GM23248 (cell line): ENCODE data around the gene CCDC51. TPM values are rescaled to one million over a fixed set of nuclear protein-coding genes. Genes with fewer than 3 reads are reported as not detected.

Experiments used
- DNase-seq: peaks from one replicate; pipeline ENCODE4 v3.0.0-alpha.2; 2015
- H2AFZ ChIP-seq: fragments of 200-600 bp; sonication (generic); 2 replicates; pipeline ENCODE4 v1.6.1; 2016; ENCODE audit warnings: antibody characterized with exemption
- H3F3A ChIP-seq: fragments of 200-600 bp; sonication (generic); 2 replicates; pipeline ENCODE4 v1.6.1; 2016; ENCODE audit warnings: mild to moderate bottlenecking, antibody characterized with exemption, mixed run types; ENCODE audit not compliant: insufficient read depth
- H3K27ac ChIP-seq: fragments of 200-600 bp; sonication (generic); 2 replicates; pipeline ENCODE4 v1.5.1; 2016; ENCODE audit warnings: mild to moderate bottlenecking
- H3K27me3 ChIP-seq: fragments of 200-600 bp; sonication (generic); replicated peaks from 2 replicates; pipeline ENCODE4 v1.6.1; 2016; ENCODE audit warnings: mild to moderate bottlenecking; ENCODE audit not compliant: insufficient read depth
- H3K36me3 ChIP-seq: fragments of 200-600 bp; sonication (generic); 2 replicates; pipeline ENCODE4 v1.6.1; 2016; ENCODE audit warnings: low read depth, mild to moderate bottlenecking
- H3K4me1 ChIP-seq: fragments of 200-600 bp; sonication (generic); 2 replicates; pipeline ENCODE4 v1.6.1; 2016; ENCODE audit warnings: mild to moderate bottlenecking; ENCODE audit not compliant: insufficient read depth
- H3K4me2 ChIP-seq: fragments of 200-600 bp; sonication (generic); one replicate; pipeline ENCODE4 v1.6.1; 2016; ENCODE audit warnings: mild to moderate bottlenecking; ENCODE audit not compliant: unreplicated experiment
- H3K4me3 ChIP-seq: fragments of 200-600 bp; sonication (generic); 2 replicates; pipeline ENCODE4 v1.5.1; 2016; ENCODE audit warnings: mild to moderate bottlenecking
- H3K79me2 ChIP-seq: fragments of 200-600 bp; sonication (generic); 2 replicates; pipeline ENCODE4 v1.6.1; 2016; ENCODE audit warnings: mild to moderate bottlenecking; ENCODE audit not compliant: insufficient read depth
- H3K9ac ChIP-seq: fragments of 200-600 bp; sonication (generic); 2 replicates; pipeline ENCODE4 v1.6.1; 2016; ENCODE audit warnings: mild to moderate bottlenecking
- H3K9me2 ChIP-seq: fragments of 200-600 bp; sonication (generic); 2 replicates; pipeline ENCODE4 v1.6.1; 2016; ENCODE audit warnings: mixed run types, mild to moderate bottlenecking, moderate library complexity; ENCODE audit not compliant: insufficient read depth
- H3K9me3 ChIP-seq: fragments of 200-600 bp; sonication (generic); one replicate; pipeline ENCODE4 v1.6.1; 2017; ENCODE audit warnings: low read depth
- H4K20me1 ChIP-seq: fragments of 200-600 bp; sonication (generic); 2 replicates; pipeline ENCODE4 v1.6.0; 2016; ENCODE audit not compliant: insufficient read depth
- EZH2 ChIP-seq: fragments of 200-600 bp; sonication (generic); IDR thresholded peaks from 2 replicates; pipeline ENCODE4 v1.6.1; 2018; ENCODE audit warnings: antibody characterized with exemption, mild to moderate bottlenecking; ENCODE audit not compliant: insufficient read depth, poor library complexity, severe bottlenecking
- EZH2phosphoT487 ChIP-seq: fragments of 200-600 bp; sonication (generic); IDR thresholded peaks from 2 replicates; pipeline ENCODE4 v1.6.1; 2018; ENCODE audit warnings: antibody characterized with exemption, moderate library complexity, mild to moderate bottlenecking, low read depth; ENCODE audit not compliant: insufficient read depth
- WGBS, 2 experiments: methylation state at CpG; one replicate each; pipeline ENCODE4 v1.1.6; 2015 to 2017; ENCODE audit warnings: low lambda C conversion rate in 2 of 2, low coverage in 1 of 2; ENCODE audit errors: missing lambda C conversion rate in 2 of 2; 5-methylcytosine and 5-hydroxymethylcytosine counted together
- in situ Hi-C: fragments of 300-500 bp; cut with MboI; formaldehyde crosslinking; loops from 2 replicates; pipeline ENCODE4 v1.15.0; 2020
- polyA plus RNA-seq: library from polyadenylated mRNA; unstranded; fragments of >200 nt; fragmentation: Nextera tagmentation; extraction: Ambion mirVana; gene quantifications from 2 replicates; pipeline ENCODE4 v1.2.1, GENCODE V29; 2016
- total RNA-seq: library from RNA; depleted of rRNA; stranded (reverse); fragments of >200 nt; shearing (Covaris generic); gene quantifications from 2 replicates; pipeline ENCODE4 v1.2.3, GENCODE V29; 2014

The CCDC51 gene
- total and polyA plus RNA-seq, 2 experiments from 2014 or later = 10.1 to 14.0 TPM

GRCh38 chr3:48423241-48423882 is 16.6 kb downstream of the CCDC51 start:
- no peak overlapping the region for H3K4me3 ChIP-seq

GRCh38 chr3:48422681-48423080 is 17.2 kb downstream of the CCDC51 start:
- in situ Hi-C loops = no loop called here
- Histone ChIP-seq H3K27ac (no peak overlapping the region), H3K79me2 (no peaks in the 10 kb centered on the region), H2AFZ (no peak overlapping the region), H3F3A (no peaks in the 10 kb centered on the region), H3K9me3 (no peaks in the 10 kb centered on the region), H3K4me3 (no peak overlapping the region), H3K27me3 (no peaks in the 10 kb centered on the region), H3K9me2 (no peaks in the 10 kb centered on the region), H3K9ac (no peak overlapping the region), H3K4me2 (no peak overlapping the region), H3K36me3 (no peaks in the 10 kb centered on the region), H3K4me1 (no peaks in the 10 kb centered on the region), H4K20me1 (no peaks in the 10 kb centered on the region)
- TF ChIP-seq EZH2 (no peak), EZH2phosphoT487 (no peak)
- no peak for DNase-seq
- 89 to 91% methylated on average over 7 to 8 of the region's 8 CpGs for WGBS, 2 experiments

More at GRCh38 chr3:48423241-48423882, 16.6 kb downstream of the CCDC51 start:
- TF ChIP-seq EZH2phosphoT487 (no peak), EZH2 (no peak)
- Histone ChIP-seq H3K9me3 (no peaks in the 10 kb centered on the region), H3K4me2 (no peak overlapping the region), H4K20me1 (no peaks in the 10 kb centered on the region), H3K27ac (no peak overlapping the region), H2AFZ (no peak overlapping the region), H3K4me1 (peaks cover 3% of the 10 kb centered on the region; the same call in 1 of the 2 replicates), H3F3A (no peaks in the 10 kb centered on the region), H3K79me2 (no peaks in the 10 kb centered on the region), H3K27me3 (no peaks in the 10 kb centered on the region), H3K9ac (no peak overlapping the region), H3K9me2 (no peaks in the 10 kb centered on the region), H3K36me3 (no peaks in the 10 kb centered on the region)
- in situ Hi-C loops = no loop called here
- 85 to 88% methylated on average over 25 of the region's 25 CpGs for WGBS, 2 experiments
- DNase-seq = no peak

GRCh38 chr3:48422272-48422671 is 17.6 kb downstream of the CCDC51 start:
- in situ Hi-C loops = no loop called here
- no peaks in the 10 kb centered on the region for H3K4me1 ChIP-seq
- H2AFZ ChIP-seq = no peak overlapping the region
- no peak for TF ChIP-seq EZH2phosphoT487
- TF ChIP-seq EZH2 = no peak
- no peaks in the 10 kb centered on the region for H3K9me3 ChIP-seq
- no peaks in the 10 kb centered on the region for H3K9me2 ChIP-seq
- H3K4me3 ChIP-seq = no peak overlapping the region
- H3K4me2 ChIP-seq = no peak overlapping the region
- H3K36me3 ChIP-seq = no peaks in the 10 kb centered on the region
- H3F3A ChIP-seq = no peaks in the 10 kb centered on the region
- no peaks in the 10 kb centered on the region for H3K79me2 ChIP-seq
- H3K27ac ChIP-seq = no peak overlapping the region
- no peak overlapping the region for H3K9ac ChIP-seq
- H4K20me1 ChIP-seq = no peaks in the 10 kb centered on the region
- DNase-seq = no peak
- no peaks in the 10 kb centered on the region for H3K27me3 ChIP-seq
- 97 to 100% methylated on average over 3 of the region's 3 CpGs for WGBS, 2 experiments

GRCh38 chr3:48420561-48420960 is 19.4 kb downstream of the CCDC51 start:
- Histone ChIP-seq H3K4me1 (no peaks in the 10 kb centered on the region), H3K9me3 (no peaks in the 10 kb centered on the region), H2AFZ (no peak overlapping the region), H3K27ac (no peak overlapping the region), H3K4me2 (no peak overlapping the region), H3K9ac (no peak overlapping the region), H3K36me3 (no peaks in the 10 kb centered on the region), H4K20me1 (no peaks in the 10 kb centered on the region), H3F3A (no peaks in the 10 kb centered on the region), H3K4me3 (no peak overlapping the region), H3K27me3 (no peaks in the 10 kb centered on the region), H3K79me2 (no peaks in the 10 kb centered on the region), H3K9me2 (no peaks in the 10 kb centered on the region)
- in situ Hi-C loops = no loop called here
- 84 to 87% methylated on average over 12 to 14 of the region's 14 CpGs for WGBS, 2 experiments
- TF ChIP-seq EZH2phosphoT487 = no peak
- TF ChIP-seq EZH2 = no peak
- DNase-seq = no peak
